COLO668 (cell line): ENCODE results near the gene POLD2.

Source experiments
- DNase-seq: peaks from one replicate; lab custom pipeline; 2025; ENCODE audit not compliant: unreplicated experiment; lab: John Stamatoyannopoulos, UW

Gene POLD2

DNA sequence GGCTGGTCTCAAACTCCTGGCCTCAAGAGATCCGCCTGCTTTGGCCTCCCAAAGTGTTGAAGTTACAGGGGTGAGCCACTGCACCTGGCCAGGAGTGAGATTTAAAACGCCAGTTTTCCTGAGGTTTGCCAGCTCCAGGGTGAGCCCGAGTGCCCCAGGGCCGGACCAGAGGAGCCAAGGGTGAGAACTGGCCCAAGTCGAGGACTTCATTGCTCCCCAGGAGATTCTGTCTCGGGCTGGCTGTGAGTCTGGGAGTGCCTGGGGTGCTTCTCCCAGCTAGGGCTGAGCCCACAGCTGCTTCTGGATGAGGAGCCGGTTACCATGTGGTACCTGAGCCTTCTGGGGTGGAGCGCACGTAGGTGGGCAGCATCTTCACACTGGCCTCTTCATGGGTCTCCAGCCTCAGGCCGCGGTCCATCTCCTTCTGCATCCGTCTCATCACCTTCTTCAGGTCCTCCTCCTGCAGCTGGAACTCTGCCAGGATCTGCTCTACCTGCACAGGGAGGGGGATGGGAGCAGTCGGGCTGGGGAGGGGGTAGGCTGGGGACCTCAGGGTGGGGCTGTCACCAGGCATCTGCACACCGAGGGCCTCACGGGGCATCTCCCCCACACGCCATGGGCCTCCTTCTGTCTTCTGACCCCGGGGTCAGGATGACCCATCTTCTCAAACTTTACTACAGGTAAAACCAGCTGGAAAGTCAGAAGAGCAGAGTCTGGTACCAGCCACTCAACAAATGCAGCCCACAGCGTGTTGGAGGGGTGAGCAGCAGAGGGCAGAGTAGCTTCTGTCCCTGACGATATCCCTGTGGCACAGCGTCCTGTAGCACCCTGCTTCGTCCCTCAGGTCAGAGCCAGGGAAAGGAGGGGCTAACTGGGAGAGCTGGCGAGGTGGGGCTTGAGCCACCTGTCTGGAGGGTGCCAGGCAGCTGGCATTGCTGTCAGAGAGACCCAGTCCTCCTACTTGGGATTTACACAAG is 29.9 kb upstream of the POLD2 start:
- peak; percentile 35 for DNase-seq

DNA sequence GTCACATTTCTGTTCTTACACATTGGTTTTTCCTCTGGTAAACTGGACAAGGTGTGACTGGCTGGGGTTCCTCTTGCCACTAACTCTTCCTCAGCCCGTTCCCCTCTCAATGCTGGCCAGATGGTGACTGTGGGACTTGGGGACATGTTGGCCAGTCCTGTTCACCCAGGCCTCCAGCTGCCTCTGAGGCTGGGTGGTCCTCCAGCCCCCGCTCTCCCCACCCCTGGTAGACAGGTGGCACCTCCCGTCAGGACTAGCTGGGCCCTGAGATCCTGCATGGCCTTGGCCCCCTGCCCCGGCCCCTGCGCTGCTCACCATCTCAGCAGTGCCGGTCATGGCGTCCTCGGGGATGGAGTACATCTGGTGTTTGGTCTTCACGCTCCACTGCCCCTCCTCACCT is 28.6 kb upstream of the POLD2 start:
- no peak for DNase-seq

DNA sequence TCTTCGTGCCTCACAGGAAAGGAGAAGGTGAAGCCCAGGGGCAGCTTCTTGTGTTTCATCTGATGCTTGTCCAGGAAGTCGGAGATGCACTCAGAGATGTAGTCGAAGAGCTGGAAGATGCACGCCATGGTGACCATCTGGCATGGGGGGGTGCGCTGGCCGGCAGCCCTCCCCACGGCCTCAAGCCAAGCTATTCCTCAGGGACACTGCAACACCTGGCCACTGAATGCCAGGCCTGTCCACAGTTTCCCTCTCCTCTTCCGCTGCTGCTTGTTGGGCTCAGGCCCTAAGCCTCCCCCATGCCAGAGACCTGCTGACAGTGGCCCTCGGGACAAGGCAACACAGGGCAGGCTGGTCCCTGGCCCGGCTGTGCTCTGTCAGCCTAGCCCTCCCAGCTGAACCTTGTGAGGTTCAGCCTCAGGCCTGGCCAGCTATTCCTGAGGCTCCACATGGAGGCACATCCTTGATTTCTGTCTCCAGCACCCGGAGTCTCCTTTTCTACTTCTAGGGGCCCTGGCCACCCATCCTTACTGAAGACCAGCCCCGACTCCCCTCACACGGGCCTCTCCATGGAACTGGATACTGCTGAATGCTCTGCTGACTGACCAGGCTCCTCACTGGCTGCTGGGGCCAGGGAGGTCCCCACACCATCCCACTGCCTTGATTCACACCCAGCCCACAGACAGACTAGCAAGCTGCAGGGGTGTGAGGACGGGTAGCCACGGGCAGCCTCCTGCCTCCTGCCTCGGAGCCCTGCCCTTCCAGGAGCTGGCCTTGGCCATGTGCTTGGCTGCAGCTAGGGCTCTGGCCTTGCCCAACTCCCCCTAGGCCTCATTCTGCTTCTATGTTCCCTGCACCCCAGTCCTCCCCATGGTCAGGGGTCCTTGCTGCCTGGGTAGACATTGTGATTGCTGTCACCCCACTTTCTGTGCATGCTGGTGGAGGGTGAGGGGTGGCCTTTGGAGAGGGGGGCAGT is 27.9 kb upstream of the POLD2 start:
- DNase-seq = no peak

DNA sequence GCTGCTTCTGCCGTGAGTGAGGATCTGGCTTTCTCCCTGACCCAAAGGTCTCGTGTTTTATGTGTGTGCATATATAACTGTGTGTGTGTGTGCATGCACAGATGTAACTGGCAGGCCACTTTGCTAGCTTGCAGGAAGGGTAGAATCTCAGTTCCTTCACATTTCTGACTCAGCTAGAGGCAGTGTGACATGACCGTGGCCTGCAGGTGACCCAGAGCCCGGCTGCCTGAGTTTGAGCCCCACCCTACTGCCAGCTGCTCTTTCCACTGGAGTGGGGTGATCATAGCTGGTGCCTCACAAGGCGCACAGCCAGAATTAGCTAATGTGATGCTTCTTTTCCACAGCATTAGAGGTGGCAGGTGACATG is 27.1 kb upstream of the POLD2 start:
- peak; percentile 39 for DNase-seq

DNA sequence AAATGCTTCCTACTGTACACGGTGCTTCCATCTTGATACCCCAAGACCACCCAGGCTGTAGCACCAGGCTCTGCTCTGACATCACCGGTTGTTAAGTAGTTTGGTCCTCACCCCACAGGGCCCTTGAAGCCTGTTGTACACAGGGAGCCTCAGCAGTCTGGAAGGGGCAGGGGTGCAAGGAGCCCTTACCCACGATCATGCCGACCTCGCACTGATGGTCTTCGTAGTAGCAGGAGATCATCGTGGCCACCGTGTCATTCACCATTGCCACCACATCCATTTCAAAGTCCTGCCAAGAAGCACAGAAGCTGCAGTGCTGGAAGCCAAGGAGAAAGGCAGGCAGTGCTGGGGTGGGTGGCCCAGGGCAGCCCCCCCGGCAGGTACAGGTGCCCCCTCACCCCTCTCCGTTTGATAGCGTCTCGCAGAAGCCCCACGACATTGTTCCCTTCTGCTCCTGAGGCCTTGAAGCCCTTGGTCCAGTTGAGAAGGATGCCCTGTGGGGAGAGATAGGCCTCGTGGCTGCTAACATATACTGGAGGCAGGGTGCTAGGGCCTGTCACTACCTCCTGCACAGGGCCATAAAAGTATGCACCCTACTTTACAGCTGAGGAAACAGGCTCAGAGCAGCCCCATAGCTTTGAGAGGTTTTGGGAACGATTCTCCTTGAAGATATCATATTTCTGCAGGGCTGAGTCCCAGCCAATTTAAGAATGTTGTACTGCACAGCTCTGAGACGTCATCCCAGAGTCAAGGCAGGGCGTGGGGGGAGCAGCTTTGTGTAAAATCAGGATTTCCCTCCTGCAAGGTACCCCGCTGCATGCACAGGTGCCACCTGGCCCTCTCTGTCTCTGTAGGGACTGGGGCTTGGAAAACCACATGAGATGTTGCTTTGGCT is 26.5 kb upstream of the POLD2 start:
- DNase-seq = no peak

DNA sequence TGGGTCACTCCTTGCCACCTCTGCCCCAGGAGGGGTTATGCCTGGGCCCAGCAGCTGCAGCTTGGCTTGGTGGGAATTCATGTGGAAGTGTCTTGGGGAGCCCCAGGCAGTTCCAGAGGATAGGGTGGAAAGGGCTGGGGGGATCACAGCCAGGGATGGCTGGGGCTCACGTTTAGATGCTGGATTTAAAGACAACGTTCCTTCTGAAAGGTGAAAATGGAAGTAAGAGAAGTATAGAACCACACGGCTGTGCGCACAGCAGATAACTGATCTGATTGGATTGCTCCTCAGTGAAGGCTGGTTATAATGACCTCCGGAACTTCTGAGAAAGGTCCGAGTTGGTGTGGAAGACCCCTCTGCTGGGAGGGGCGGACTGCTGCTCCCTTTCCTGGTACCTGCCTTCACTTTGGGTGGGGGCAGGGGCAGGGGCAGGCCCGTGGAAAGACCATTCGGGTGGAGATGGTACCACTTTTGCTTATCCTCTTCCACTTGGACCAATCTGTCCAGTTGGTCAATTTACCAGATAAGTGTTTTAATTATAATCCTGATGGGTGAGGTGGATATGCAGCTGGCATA is 25.7 kb upstream of the POLD2 start:
- no peak for DNase-seq

DNA sequence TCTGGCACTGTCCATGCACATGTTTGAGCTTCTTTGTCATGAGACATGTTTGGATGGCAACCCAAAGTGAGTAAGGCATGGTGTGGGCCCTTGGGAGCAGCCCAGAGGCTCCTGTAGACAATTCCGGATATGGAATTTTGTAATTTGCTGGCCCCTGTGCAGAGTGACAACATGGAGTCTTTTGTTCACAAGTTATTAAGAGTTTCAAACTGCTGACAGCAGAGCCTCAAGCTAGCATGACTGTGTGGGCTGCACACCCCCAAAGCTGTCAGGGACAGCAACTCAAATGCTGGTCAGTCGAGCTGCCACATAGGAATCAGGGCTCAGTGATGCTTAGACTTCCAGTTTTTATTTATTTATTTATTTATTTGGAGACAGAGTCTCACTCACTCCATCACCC is 24.8 kb upstream of the POLD2 start:
- DNase-seq = no peak

DNA sequence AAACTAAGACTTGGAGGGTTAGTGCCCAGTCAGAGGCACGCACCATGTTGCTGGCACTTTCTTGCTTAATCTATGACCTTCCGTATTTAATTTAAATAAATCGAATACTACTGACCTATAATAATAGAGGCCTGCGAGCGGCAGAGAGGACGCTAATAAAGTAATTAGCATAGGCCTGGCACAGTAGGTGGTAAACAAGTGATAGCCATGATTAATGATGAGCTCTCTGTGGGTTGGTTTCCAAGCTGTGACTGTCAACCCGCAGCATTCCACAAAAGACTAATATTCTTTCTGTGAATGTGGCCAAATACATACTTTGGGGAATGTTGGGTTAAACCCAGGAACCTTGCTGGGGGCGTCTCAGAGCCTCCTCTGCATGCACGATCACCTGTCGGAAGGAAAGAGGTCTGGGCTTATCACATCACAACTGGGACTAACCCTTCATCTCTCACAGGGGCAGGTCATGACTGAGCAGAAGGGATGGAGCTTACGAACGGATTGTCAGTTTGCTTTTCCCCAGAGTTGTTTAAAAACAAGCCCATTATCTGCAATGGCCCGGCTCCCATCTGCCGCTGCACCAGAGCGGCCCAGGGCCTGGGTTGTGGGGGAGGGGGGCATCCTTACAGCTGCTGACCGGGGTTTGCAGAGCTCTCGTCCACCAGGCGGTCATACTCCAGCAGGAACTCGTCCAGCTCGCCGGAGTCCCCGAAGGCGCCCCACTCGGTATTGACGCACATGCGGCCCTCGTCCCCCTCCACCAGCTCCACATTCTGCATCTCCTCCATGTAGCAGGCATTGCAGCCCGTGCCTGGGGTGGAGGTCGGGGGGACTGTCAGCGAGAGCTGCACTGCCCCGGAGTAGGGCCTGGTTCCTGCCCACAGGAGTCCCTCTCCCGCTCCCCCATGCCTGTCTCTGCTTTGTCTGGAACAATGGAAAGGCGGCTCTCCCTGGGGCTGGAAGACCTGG is 24.0 kb upstream of the POLD2 start:
- DNase-seq = no peak

DNA sequence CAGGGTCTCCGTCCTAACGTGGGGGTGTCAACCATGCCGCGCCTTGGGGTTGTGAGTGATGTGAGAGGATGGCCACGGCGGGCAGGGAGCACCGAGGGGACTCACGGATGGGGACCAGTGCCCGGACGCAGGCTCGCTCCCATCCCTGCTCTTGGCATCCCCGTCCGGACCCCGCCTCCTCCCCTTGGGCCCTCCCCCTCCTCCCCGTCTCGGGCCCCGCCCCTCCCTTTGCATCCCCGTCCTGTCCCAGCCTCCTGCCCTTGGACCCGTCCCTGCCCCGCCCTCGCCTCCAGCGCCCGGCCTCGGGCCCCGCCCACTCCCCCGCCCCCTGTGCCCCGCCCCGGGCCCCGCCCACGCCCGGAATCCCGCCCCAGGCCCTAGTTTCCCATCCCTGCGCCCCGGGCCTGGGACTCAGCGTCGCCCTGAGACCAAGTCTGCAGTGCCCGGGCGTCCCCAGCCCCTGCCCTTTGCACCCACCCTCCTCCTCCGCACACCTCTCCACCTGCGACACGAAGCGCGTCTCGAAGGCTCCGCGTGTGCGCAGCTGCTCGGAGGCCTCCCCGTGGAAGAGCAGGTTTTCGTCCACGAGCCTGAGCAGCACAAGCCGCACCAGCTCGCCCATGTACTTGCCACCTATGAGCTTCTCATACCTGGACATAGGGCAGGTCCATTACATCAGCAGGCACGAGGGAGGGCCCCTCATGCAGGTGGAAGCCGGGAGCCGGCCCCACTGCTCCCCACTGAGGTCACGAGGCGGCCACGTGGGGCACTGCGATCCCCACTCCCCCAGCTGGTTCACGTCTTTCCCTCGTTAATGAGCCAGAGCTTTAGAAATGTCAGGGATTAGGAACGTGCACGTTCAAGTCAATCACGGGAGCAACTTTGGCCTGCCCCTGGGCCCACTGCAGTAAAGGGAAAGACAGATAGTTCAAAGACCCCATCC is 22.9 kb upstream of the POLD2 start:
- DNase-seq = no peak

DNA sequence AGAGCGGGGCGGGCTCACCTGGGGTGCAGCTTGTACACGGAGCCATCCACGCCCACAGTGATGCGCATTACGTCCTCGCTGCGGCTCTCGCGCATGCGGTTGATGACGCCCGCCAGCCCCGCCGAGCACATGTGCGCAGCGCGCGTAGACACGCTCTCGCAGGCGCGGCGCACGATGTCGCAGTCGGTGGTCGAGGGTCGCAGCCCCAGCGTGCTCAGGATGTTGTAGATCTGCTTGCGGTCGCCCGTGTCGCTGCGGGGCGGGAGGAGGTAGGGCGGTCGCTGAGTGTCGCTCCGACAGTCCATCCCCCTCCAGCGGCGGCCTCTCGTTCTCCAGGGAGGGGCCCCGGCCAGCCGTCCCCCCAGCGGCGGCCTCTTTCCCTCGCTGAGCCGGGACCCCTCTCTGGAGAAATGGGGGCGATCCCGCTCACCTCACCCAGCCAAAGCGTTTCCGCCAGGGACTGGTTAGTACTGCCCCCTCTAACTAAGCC is 22.2 kb upstream of the POLD2 start:
- DNase-seq = no peak

DNA sequence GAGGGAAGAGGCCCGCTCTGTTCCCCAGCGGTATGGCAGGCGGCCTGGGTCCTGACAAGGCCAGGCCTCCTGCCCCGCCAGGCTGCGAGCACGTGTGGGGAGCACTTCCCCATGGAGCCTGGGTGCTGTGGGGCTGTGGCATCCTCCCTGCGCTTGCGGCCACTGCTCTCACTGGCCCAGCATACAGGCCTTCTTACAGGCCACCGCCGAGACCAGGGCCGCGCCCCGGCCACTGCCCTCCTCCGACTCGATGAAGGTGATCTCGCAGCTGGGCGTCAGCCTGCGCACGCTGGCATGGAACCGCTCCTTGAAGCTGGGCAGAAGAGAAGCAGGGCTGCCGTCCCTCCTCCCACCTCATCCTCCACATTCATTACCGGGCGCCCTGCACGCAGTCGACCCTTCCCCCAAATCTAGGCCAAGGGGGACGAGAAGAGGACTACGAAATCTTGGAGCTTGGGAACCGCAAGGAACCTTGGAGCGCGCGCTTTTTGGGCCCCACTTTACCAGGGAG is 21.7 kb upstream of the POLD2 start:
- DNase-seq = no peak

DNA sequence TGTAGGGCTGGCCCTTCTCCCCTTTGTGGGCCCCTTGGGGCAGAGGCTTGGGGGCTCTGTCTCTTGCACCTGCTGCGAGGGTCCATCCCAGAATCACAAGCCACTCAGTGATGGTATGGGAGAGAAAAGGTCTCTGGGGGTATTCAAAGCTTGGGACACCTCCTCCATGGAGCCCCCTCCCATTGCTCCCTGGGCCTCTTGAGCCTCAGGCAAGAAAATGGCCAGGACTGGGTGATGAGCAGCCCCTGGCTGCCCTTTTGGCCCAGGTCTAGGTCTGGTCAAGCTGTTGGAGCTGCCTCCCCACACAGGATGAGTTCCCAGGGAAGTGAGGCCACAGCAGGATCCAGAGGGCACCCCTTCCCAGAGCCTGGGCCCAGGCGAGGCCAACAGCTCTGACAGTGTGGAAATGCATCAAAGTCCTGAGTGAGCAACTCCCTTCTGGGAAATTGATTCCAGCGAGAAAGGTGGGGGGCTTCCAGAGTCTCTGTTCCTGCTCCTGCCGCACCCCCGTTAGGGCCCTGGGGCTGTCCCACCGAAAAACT is 21.1 kb upstream of the POLD2 start:
- DNase-seq = no peak

DNA sequence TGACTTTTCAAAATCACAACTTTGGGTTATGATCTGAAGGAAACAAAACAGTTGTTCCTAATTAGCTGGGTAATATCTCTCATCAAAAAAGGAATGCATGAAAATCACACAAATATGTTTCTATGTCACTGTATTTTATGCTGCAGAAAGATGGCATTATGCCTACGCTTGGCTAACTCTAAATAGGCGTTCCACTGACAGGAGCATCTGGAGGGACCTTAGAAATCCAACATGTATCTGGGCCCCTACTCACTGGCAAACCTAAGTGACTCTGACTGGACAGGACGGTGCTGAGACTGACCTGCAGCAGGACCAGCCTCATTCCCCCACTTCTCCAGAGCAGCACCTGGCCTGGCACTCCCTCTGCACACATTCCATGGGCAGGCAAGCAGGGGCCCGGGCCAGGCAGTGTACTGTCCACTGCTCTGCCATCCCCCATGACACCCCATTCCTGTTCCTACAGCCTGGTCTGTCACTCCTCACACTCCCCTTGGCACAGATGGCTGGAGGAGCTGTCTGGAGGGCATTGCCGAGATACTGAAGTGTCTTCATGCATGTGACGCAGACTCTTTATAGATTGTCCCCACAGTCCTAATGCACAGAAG is 20.4 kb upstream of the POLD2 start:
- no peak for DNase-seq

DNA sequence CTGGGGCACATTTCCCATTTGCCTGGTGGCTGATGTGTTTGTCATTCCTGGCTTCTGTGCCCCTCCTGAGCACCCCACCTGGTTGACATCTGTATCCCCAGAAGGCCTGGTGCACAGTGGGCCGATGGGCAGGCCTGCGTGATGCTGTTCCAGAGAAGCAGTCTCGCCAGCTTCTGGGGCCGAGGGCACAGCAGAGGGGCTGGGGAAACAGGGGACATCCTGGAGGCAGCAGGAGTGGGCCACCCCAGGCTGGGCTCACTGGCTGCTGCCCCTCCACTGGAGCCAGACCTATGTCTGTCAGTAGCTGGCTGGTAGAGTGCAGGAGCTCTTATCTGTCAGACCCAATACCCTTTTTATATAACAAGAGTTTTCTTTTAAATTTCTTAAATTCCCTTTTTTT is 18.7 kb upstream of the POLD2 start:
- DNase-seq = no peak

DNA sequence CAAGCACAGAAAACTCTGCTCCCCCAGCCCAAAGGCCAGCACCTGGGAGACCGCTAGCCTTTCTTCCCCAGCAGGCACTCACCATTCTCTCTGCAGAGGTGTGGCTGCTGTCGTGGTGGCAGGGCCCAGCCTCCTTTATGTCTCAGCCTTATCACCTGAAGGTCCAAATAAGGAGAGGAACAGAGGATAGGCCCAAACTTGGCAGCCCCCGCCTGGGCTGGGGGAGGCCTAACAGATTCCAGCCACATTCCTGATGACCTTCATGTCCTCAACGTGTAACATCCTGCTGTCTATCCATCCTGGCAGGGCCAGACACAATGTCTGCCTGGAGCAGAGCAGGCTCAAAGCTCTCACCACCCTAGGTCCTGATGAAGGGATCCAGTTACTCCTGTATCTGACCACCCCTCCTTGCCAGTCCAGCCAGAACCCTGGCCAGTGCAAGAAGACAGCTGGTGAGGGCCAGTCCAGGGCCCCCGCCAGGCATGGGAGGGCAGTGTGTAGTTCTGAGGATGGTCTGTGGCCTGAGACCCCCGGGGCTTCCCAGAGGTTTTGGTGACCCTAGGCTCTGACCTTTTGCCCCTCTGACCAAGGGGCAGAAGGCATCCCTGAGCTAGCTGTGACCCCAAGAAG is 18.0 kb upstream of the POLD2 start, which contains the start of gene MYL7:
TSS of gene MYL7 (minus strand) at position 112 of the 630 bp plus-strand sequence. CDS start at position 85, 27 bp downstream.
- no peak for DNase-seq

DNA sequence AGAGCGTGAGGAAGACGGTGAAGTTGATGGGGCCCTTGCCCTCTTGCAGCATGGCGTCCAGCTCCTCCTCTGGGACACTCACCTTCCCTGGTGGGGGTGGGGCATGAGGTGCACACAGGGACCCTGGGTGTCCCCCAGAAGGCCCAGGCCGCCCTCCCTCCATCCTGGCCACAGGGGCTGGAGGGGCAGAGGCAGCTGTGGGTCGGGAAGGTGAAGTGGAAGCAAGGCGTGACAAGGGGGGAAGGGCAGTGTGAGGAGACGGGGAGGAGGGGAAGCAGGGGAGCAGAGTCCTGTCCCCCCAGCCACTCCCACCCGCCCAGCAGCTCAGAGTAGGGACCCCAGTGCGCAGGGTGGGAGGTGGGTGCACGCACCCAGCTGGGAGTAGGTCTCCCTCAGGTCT is 17.0 kb upstream of the POLD2 start:
- DNase-seq = no peak
